IMR-90 (cell line): ENCODE results near the gene RERE.

Experiments
- CTCF ChIP-seq: conservative IDR thresholded peaks from 2 replicates; pipeline ENCODE4 v1.5.1; 2012; ENCODE audit warnings: mild to moderate bottlenecking, low read depth, low read length, improper control_type of control experiment
- POLR2A ChIP-seq: IDR thresholded peaks from 2 replicates; pipeline ENCODE4 v1.6.1; 2012; ENCODE audit warnings: mild to moderate bottlenecking, low read depth, low read length
- RAD21 ChIP-seq: IDR thresholded peaks from 2 replicates; pipeline ENCODE4 v1.6.1; 2012; ENCODE audit warnings: low read length, improper control_type of control experiment
- SMC3 ChIP-seq: fragments of 150-350 bp; IDR thresholded peaks from 2 replicates; pipeline ENCODE4 v1.6.1; 2016; ENCODE audit warnings: low read depth, mild to moderate bottlenecking, antibody characterized with exemption, low read length, moderate library complexity
- TF ChIP-seq, protein P1 (sequence below): fragments of 150-350 bp; IDR thresholded peaks from 2 replicates; pipeline ENCODE4 v1.6.1; 2017; ENCODE audit warnings: mild to moderate bottlenecking, antibody characterized with exemption, low read length, low read depth

DNA sequence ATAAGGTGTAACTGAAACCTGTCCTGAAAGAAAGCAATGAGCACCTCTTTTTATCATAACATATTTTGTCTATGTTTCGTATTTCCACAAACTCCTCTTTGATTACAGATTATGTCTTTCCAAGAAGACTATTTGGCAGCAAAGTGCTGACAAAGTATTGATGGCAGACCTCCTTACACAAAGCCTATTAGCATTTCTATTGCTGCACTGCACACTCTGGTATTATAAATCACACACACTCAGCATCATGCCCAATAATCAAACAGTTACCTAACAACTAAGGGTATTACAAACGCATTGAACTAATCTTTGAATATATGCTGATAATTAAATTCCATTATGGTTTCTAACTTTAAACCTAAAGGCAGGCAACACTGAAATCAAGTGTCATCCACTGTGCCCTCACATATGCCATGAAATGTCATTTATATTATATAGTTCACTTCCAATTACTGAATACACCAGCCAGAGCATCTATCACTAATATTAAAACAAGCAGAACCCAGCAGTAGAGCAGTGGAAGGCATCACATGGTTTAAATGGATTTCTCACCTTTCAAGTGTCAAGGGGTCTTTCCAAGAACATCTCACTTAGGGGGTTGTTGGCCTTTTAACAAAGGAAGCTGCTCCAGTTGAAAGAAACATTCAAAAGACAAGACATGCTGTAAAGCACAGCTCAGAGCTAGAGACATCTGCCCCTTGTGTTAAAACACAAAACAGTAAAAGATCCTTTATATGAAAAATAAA lies 239.1 kb downstream of the RERE start:
- TF ChIP-seq CTCF (no peak), POLR2A (no peak), SMC3 (no peak), RAD21 (no peak)
- TF ChIP-seq, protein P1, sequence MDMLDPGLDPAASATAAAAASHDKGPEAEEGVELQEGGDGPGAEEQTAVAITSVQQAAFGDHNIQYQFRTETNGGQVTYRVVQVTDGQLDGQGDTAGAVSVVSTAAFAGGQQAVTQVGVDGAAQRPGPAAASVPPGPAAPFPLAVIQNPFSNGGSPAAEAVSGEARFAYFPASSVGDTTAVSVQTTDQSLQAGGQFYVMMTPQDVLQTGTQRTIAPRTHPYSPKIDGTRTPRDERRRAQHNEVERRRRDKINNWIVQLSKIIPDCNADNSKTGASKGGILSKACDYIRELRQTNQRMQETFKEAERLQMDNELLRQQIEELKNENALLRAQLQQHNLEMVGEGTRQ: no peak
